ENCODE results near the gene NDUFAF7. TPM values are rescaled to one million over a fixed set of nuclear protein-coding genes. Genes with fewer than 3 reads are reported as not detected.
"Not testable (repeated sequence)": the region's sequence is repeated elsewhere in the genome, so short reads cannot be mapped to it uniquely, and the experiment has no call there.

Gene NDUFAF7
- total RNA-seq, 1 donor from 2014 or later = 14.6 TPM

- no peak for DNase-seq (ENCODE audit: low spot score)
Measured at GRCh38 chr2:37211939-37212338, 19.5 kb upstream of the NDUFAF7 start.

- no peak for DNase-seq (ENCODE audit: low spot score)
Measured at GRCh38 chr2:37215250-37215649, 16.2 kb upstream of the NDUFAF7 start.

- no peak for DNase-seq (ENCODE audit: low spot score)
Measured at GRCh38 chr2:37219046-37219445, 12.4 kb upstream of the NDUFAF7 start.

- no peak for DNase-seq (ENCODE audit: low spot score)
Measured at GRCh38 chr2:37223131-37223530, 8.3 kb upstream of the NDUFAF7 start.

- no peak for DNase-seq (ENCODE audit: low spot score)
Measured at GRCh38 chr2:37224063-37224462, 7.4 kb upstream of the NDUFAF7 start.

- not testable (repeated sequence) for DNase-seq (ENCODE audit: low spot score)
Measured at GRCh38 chr2:37225129-37225528, 6.3 kb upstream of the NDUFAF7 start.

GRCh38 chr2:37226863-37227262, 4.6 kb upstream of the NDUFAF7 start:
- no peak for DNase-seq (ENCODE audit: low spot score)

- DNase-seq (ENCODE audit: low spot score) = no peak
Measured at GRCh38 chr2:37228788-37229187, 2.7 kb upstream of the NDUFAF7 start.

- no peak for DNase-seq (ENCODE audit: low spot score)
Measured at GRCh38 chr2:37230581-37230980, 877 bp upstream of the NDUFAF7 start.

- no peak for DNase-seq (ENCODE audit: low spot score)
Measured at GRCh38 chr2:37232131-37232933, 874 bp downstream of the NDUFAF7 start.

- DNase-seq (ENCODE audit: low spot score) = no peak
Measured at GRCh38 chr2:37243435-37243834, 12.0 kb downstream of the NDUFAF7 start.

GRCh38 chr2:37244017-37244416, 12.6 kb downstream of the NDUFAF7 start:
- DNase-seq (ENCODE audit: low spot score) = no peak

- no peak for DNase-seq (ENCODE audit: low spot score)
Measured at GRCh38 chr2:37244755-37245154, 13.3 kb downstream of the NDUFAF7 start.

GRCh38 chr2:37246205-37246604, 14.7 kb downstream of the NDUFAF7 start:
- no peak for DNase-seq (ENCODE audit: low spot score)

- no peak for DNase-seq (ENCODE audit: low spot score)
Measured at GRCh38 chr2:37250869-37251740, 19.6 kb downstream of the NDUFAF7 start.

GRCh38 chr2:37262522-37262921, 31.1 kb downstream of the NDUFAF7 start:
- no peak for DNase-seq (ENCODE audit: low spot score)

- no peak for DNase-seq (ENCODE audit: low spot score)
Measured at GRCh38 chr2:37263839-37264238, 32.4 kb downstream of the NDUFAF7 start.

GRCh38 chr2:37267685-37268084, 36.2 kb downstream of the NDUFAF7 start:
- no peak for DNase-seq (ENCODE audit: low spot score)

GRCh38 chr2:37268111-37268510, 36.7 kb downstream of the NDUFAF7 start:
- no peak for DNase-seq (ENCODE audit: low spot score)

- no peak for DNase-seq (ENCODE audit: low spot score)
Measured at GRCh38 chr2:37271376-37272067, 40.1 kb downstream of the NDUFAF7 start.

GRCh38 chr2:37274359-37274965, 43.0 kb downstream of the NDUFAF7 start:
- DNase-seq (ENCODE audit: low spot score) = no peak
